H1 (cell line): ENCODE measurements around the gene LYL1. TPM values are rescaled to one million over a fixed set of nuclear protein-coding genes. Genes with fewer than 3 reads are reported as not detected.

Source experiments
- CTCF ChIA-PET: fragments of 300-600 bp; sonication (Branson Sonifier 250); formaldehyde crosslinking; loops from one replicate; lab custom pipeline; 2021; ENCODE audit not compliant: partially characterized antibody; lab: Charles Lee
- POLR2A ChIA-PET: fragments of 300-600 bp; sonication (Branson Sonifier 250); formaldehyde crosslinking; loops from one replicate; lab custom pipeline; 2021; ENCODE audit warnings: inconsistent platforms; ENCODE audit not compliant: partially characterized antibody; lab: Charles Lee
- DNase-seq, 2 experiments: peaks; one replicate each; pipeline versions ENCODE4 v3.0.0 to v3.0.0-alpha.2; 2010 to 2022; ENCODE audit warnings: low spot score in 2 of 2, low read depth in 1 of 2, mixed read lengths in 1 of 2
- FAIRE-seq: peaks from 2 replicates; lab custom pipeline; 2011; peaks lifted over from hg19 to GRCh38; lab: Jason Lieb, UNC
- H2AFZ ChIP-seq: 2 replicates; pipeline ENCODE4 v1.8.1; 2012; ENCODE audit warnings: low read length, inconsistent platforms
- H2AK5ac ChIP-seq: 2 replicates; pipeline ENCODE4 v1.6.1; 2013; ENCODE audit warnings: low read depth, low read length
- H2BK120ac ChIP-seq: replicated peaks from 2 replicates; pipeline ENCODE3; 2013; ENCODE audit warnings: low read depth, low read length, inconsistent platforms
- H2BK12ac ChIP-seq: 2 replicates; pipeline ENCODE4 v1.6.1; 2013; ENCODE audit warnings: low read depth, low read length
- H2BK15ac ChIP-seq: 2 replicates; pipeline ENCODE4 v1.6.1; 2013; ENCODE audit warnings: low read length
- H2BK20ac ChIP-seq: 2 replicates; pipeline ENCODE4 v1.6.1; 2013; ENCODE audit warnings: low read length
- H2BK5ac ChIP-seq: 2 replicates; pipeline ENCODE4 v1.6.1; 2013; ENCODE audit warnings: low read depth, low read length
- H3K14ac ChIP-seq: 2 replicates; pipeline ENCODE4 v1.6.1; 2013; ENCODE audit warnings: inconsistent platforms; ENCODE audit not compliant: insufficient read length
- H3K18ac ChIP-seq: 2 replicates; pipeline ENCODE4 v1.6.1; 2013; ENCODE audit warnings: low read length; ENCODE audit errors: extremely low read depth
- H3K23ac ChIP-seq: 2 replicates; pipeline ENCODE4 v1.6.1; 2013; ENCODE audit warnings: inconsistent platforms; ENCODE audit not compliant: insufficient read length
- H3K23me2 ChIP-seq: 2 replicates; pipeline ENCODE4 v1.6.1; 2013; ENCODE audit warnings: low read depth, low read length
- H3K27ac ChIP-seq: 2 replicates; pipeline ENCODE4 v1.6.1; 2011; ENCODE audit warnings: low read depth, low read length, inconsistent platforms
- H3K27me3 ChIP-seq, 4 experiments: replicated peaks in 1 of 4; 1 replicate in 1 of 4; 2 replicates in 3 of 4; pipeline versions ENCODE4 v1.6.1 to v1.8.1; 2011 to 2013; ENCODE audit warnings: low read length in 3 of 4, mild to moderate bottlenecking in 3 of 4, inconsistent platforms in 2 of 4, mixed read lengths in 2 of 4, moderate library complexity in 1 of 4; ENCODE audit not compliant: control insufficient read depth in 3 of 4, insufficient read depth in 3 of 4; ENCODE audit errors: extremely low read depth in 1 of 4
- H3K36me3 ChIP-seq, 4 experiments: 2 replicates each; pipeline versions ENCODE4 v1.6.1 to v1.8.1; 2011 to 2013; ENCODE audit warnings: mild to moderate bottlenecking in 4 of 4, low read length in 3 of 4, moderate library complexity in 2 of 4, control low read depth in 1 of 4, inconsistent platforms in 1 of 4; ENCODE audit not compliant: insufficient read depth in 4 of 4, control insufficient read depth in 2 of 4
- H3K4ac ChIP-seq: replicated peaks from 2 replicates; pipeline ENCODE3; 2013; ENCODE audit warnings: low read length, low read depth, mixed read lengths, inconsistent platforms; ENCODE audit not compliant: insufficient read length
- H3K4me1 ChIP-seq, 4 experiments: replicated peaks in 1 of 4; 1 replicate in 1 of 4; 2 replicates in 3 of 4; pipeline versions ENCODE4 v1.6.1 to v1.8.1; 2011 to 2013; ENCODE audit warnings: low read length in 3 of 4, inconsistent platforms in 2 of 4, mixed read lengths in 1 of 4; ENCODE audit not compliant: insufficient read depth in 4 of 4, control insufficient read depth in 3 of 4
- H3K4me2 ChIP-seq, 2 experiments: 2 replicates each; pipeline versions ENCODE4 v1.6.1 to v1.8.1; 2011 to 2013; ENCODE audit warnings: low read depth in 2 of 2, low read length in 2 of 2, control low read depth in 1 of 2, inconsistent platforms in 1 of 2, mild to moderate bottlenecking in 1 of 2; ENCODE audit not compliant: insufficient read depth in 1 of 2
- H3K4me3 ChIP-seq, 4 experiments: fragments of 200-600, 300-600 bp in 1 of 4; sonication (generic), shearing (Covaris generic), sonication (Bioruptor Twin) in 1 of 4; 2 replicates each; pipeline versions ENCODE4 v1.5.1 to v1.8.1; 2011 to 2016; ENCODE audit warnings: low read length in 4 of 4, low read depth in 3 of 4, control low read depth in 2 of 4, inconsistent platforms in 2 of 4, mild to moderate bottlenecking in 2 of 4, mixed read lengths in 1 of 4, moderate library complexity in 1 of 4; ENCODE audit not compliant: insufficient read depth in 2 of 4; ENCODE audit errors: extremely low read depth in 1 of 4
- H3K56ac ChIP-seq: replicated peaks from 2 replicates; pipeline ENCODE3; 2013; ENCODE audit warnings: low read depth, mild to moderate bottlenecking, mixed read lengths, low read length, inconsistent platforms; ENCODE audit not compliant: insufficient read length
- H3K79me1 ChIP-seq: 2 replicates; pipeline ENCODE4 v1.6.1; 2013; ENCODE audit warnings: low read depth, low read length, control low read depth
- H3K79me2 ChIP-seq, 2 experiments: 2 replicates each; pipeline versions ENCODE4 v1.6.1 to v1.8.1; 2012 to 2013; ENCODE audit warnings: low read length in 2 of 2, mild to moderate bottlenecking in 2 of 2, inconsistent platforms in 1 of 2; ENCODE audit not compliant: insufficient read depth in 2 of 2, control insufficient read depth in 1 of 2
- H3K9ac ChIP-seq, 4 experiments: replicated peaks in 1 of 4; 1 replicate in 1 of 4; 2 replicates in 3 of 4; pipeline versions ENCODE4 v1.6.1 to v1.8.1; 2011 to 2013; ENCODE audit warnings: low read depth in 3 of 4, low read length in 3 of 4, control low read depth in 2 of 4, mild to moderate bottlenecking in 2 of 4, moderate library complexity in 2 of 4, inconsistent platforms in 1 of 4; ENCODE audit errors: extremely low read depth in 1 of 4
- H3K9me3 ChIP-seq, 2 experiments: 2 replicates each; pipeline versions ENCODE4 v1.6.1 to v1.8.1; 2012 to 2013; ENCODE audit warnings: mild to moderate bottlenecking in 2 of 2, moderate library complexity in 2 of 2, control low read depth in 1 of 2, inconsistent platforms in 1 of 2, low read depth in 1 of 2, low read length in 1 of 2, mixed read lengths in 1 of 2; ENCODE audit not compliant: insufficient read depth in 2 of 2
- H4K20me1 ChIP-seq, 2 experiments: replicated peaks in 1 of 2; 2 replicates each; pipeline versions ENCODE3 to v1.8.1; 2011 to 2013; ENCODE audit warnings: inconsistent platforms in 2 of 2, low read length in 2 of 2, mild to moderate bottlenecking in 1 of 2; ENCODE audit not compliant: insufficient read depth in 2 of 2, control insufficient read depth in 1 of 2
- H4K5ac ChIP-seq: 2 replicates; pipeline ENCODE4 v1.6.1; 2013; ENCODE audit warnings: low read length, low read depth, mixed read lengths, inconsistent platforms; ENCODE audit not compliant: insufficient read length
- H4K8ac ChIP-seq: 2 replicates; pipeline ENCODE4 v1.8.0; 2013; ENCODE audit warnings: mild to moderate bottlenecking, moderate library complexity, low read length, inconsistent platforms; ENCODE audit not compliant: insufficient read depth; ENCODE audit errors: extremely low read depth
- H4K91ac ChIP-seq: replicated peaks from 2 replicates; pipeline ENCODE3; 2013; ENCODE audit warnings: low read length, mixed read lengths, inconsistent platforms; ENCODE audit not compliant: insufficient read length
- CEBPB ChIP-seq: IDR thresholded peaks from 2 replicates; pipeline ENCODE4 v1.6.1; 2012; ENCODE audit warnings: low read depth, low read length
- CHD1 ChIP-seq: IDR thresholded peaks from 2 replicates; pipeline ENCODE4 v1.6.1; 2012; ENCODE audit warnings: low read depth, low read length, improper control_type of control experiment
- CHD2 ChIP-seq: IDR thresholded peaks from 2 replicates; pipeline ENCODE4 v1.6.1; 2012; ENCODE audit warnings: low read length, improper control_type of control experiment
- EP300 ChIP-seq, 2 experiments: IDR thresholded peaks; 1 replicate in 1 of 2; 2 replicates in 1 of 2; pipeline ENCODE4 v1.6.1; 2011 to 2012; ENCODE audit warnings: low read depth in 2 of 2, low read length in 2 of 2, mild to moderate bottlenecking in 2 of 2, borderline replicate concordance in 1 of 2, inconsistent platforms in 1 of 2, moderate library complexity in 1 of 2
- GABPA ChIP-seq: IDR thresholded peaks from 2 replicates; pipeline ENCODE4 v1.6.1; 2011; ENCODE audit warnings: mild to moderate bottlenecking, low read length, moderate library complexity, borderline replicate concordance; ENCODE audit not compliant: insufficient read depth
- HDAC2 ChIP-seq, 2 experiments: fragments of 300-600 bp in 1 of 2; sonication (generic) in 1 of 2; IDR thresholded peaks; 2 replicates each; pipeline ENCODE4 v1.6.1; 2011 to 2012; ENCODE audit warnings: low read depth in 2 of 2, low read length in 2 of 2, mild to moderate bottlenecking in 2 of 2, moderate library complexity in 2 of 2, borderline replicate concordance in 1 of 2, inconsistent platforms in 1 of 2
- NRF1 ChIP-seq: IDR thresholded peaks from 2 replicates; pipeline ENCODE4 v1.6.1; 2011; ENCODE audit warnings: mild to moderate bottlenecking, low read depth, low read length, improper control_type of control experiment
- POLR2A ChIP-seq, 2 experiments: IDR thresholded peaks; 1 replicate in 1 of 2; 2 replicates in 1 of 2; pipeline ENCODE4 v1.6.1; 2011; ENCODE audit warnings: low read depth in 2 of 2, low read length in 2 of 2, mild to moderate bottlenecking in 2 of 2; ENCODE audit errors: control extremely low read depth in 1 of 2
- POU5F1 ChIP-seq: IDR thresholded peaks from 2 replicates; pipeline ENCODE4 v1.6.1; 2011; ENCODE audit warnings: low read depth, mild to moderate bottlenecking, low read length, moderate library complexity
- RFX5 ChIP-seq: IDR thresholded peaks from 2 replicates; pipeline ENCODE4 v1.6.1; 2011; ENCODE audit warnings: low read depth, low read length, improper control_type of control experiment, borderline replicate concordance
- SIN3A ChIP-seq, 2 experiments: IDR thresholded peaks in 1 of 2; conservative IDR thresholded peaks in 1 of 2; 2 replicates each; pipeline ENCODE4 v1.6.1; 2011 to 2012; ENCODE audit warnings: low read length in 2 of 2, improper control_type of control experiment in 1 of 2, low read depth in 1 of 2, mild to moderate bottlenecking in 1 of 2
- SIX5 ChIP-seq: IDR thresholded peaks from 2 replicates; pipeline ENCODE4 v1.6.1; 2011; ENCODE audit warnings: mild to moderate bottlenecking, low read depth, low read length
- YY1 ChIP-seq: IDR thresholded peaks from 2 replicates; pipeline ENCODE4 v1.6.1; 2011; ENCODE audit warnings: low read depth, mild to moderate bottlenecking, low read length
- WGBS, 2 experiments: shearing (Covaris generic) in 1 of 2; methylation state at CpG; one replicate each; pipeline versions ENCODE4 v1.1.6 to v1.1.7; 2013 to 2015; ENCODE audit warnings: low lambda C conversion rate in 2 of 2, mixed read lengths in 2 of 2, inconsistent platforms in 1 of 2, low coverage in 1 of 2, missing lambda C conversion rate in 1 of 2; ENCODE audit not compliant: insufficient replicate concordance in 2 of 2, insufficient coverage in 1 of 2, insufficient read length in 1 of 2; ENCODE audit errors: extremely low coverage in 1 of 2, missing lambda C conversion rate in 1 of 2; 5-methylcytosine and 5-hydroxymethylcytosine counted together
- polyA plus RNA-seq, 7 experiments: library from polyadenylated mRNA; depleted of rRNA in 3 of 7; stranded (reverse) in 5 of 7; unstranded in 2 of 7; fragments of >200 nt in 5 of 7; fragments of 200-250 nt in 2 of 7; gene quantifications; 1 replicate in 5 of 7; 2 replicates in 1 of 7; 4 replicates in 1 of 7; pipeline versions ENCODE4 v1.2.1 to v1.2.3, GENCODE V29; 2011 to 2013; ENCODE audit warnings: missing spikeins in 2 of 7, mixed read lengths in 2 of 7
- total RNA-seq: library from RNA; stranded (reverse); fragmentation: NEBNext Ultra II Directional; extraction: Animal tissue kit (Norgen Biotek cat#: 25700); gene quantifications from 2 replicates; pipeline ENCODE4 v1.2.1, GENCODE V29; 2021

The LYL1 gene
- total and polyA plus RNA-seq, 2 of the 8 experiments (the other 6 are each of a cell fraction or from before 2014, with no cell fraction given): 0.58 to 0.76 TPM

DNA sequence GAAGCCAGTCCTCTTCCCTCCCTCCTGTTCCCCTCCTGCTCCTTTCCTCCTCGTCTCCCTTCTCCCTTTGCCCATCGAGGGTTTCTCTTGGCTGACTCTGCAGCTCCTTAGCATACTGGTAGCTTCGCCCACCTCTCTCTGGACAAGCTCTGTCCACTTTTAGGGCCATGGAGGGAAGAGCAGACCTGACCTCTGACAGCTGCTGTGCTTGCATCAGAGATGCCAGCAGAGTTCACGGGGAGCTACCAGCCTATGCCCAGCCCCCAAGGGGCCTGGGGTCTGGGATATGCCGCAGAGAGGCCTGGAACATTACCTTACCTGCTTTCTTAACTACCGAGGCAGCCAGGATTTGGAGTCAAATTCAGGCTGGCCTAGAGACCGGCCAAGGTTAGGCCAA is 19.7 kb downstream of the LYL1 start:
- Histone ChIP-seq H4K20me1 (no peaks in the 10 kb centered on the region), H3K79me1 (no peaks in the 10 kb centered on the region), H3K4ac (no peak overlapping the region), H3K9ac (no peak overlapping the region), H3K4me2 (peak overlapping the region; percentile 5 to 27; a peak in 2 of 4 replicates), H2BK15ac (0 out of 2 replicates have a peak overlapping the region, but pooled peaks have one; percentile 9), H2BK120ac (no peak overlapping the region), H4K8ac (no peak overlapping the region), H3K4me3 (no peak overlapping the region), H3K27ac (no peak overlapping the region), H3K27me3 (peaks cover 0 to 16% (median 7%) of the 10 kb centered on the region in 4 experiments; a peak in 3 of 7 replicates), H4K5ac (no peak overlapping the region), H3K9me3 (no peaks in the 10 kb centered on the region), H3K18ac (peak overlapping the region; percentile 19; the same call in 1 of the 2 replicates), H2BK20ac (no peak overlapping the region), H3K23ac (no peak overlapping the region), H2AFZ (peak overlapping the region; percentile 68; the same call in 1 of the 2 replicates), H3K14ac (no peak overlapping the region), H2BK5ac (peak overlapping the region; percentile 68), H3K4me1 (peaks cover 7 to 23% (median 14%) of the 10 kb centered on the region in 4 experiments), H2BK12ac (peak overlapping the region; percentile 62; the same call in 1 of the 2 replicates), H3K23me2 (no peaks in the 10 kb centered on the region), H3K79me2 (no peaks in the 10 kb centered on the region), H2AK5ac (no peak overlapping the region), H3K36me3 (no peaks in the 10 kb centered on the region), H4K91ac (no peak overlapping the region), H3K56ac (no peak overlapping the region)
- 66% methylated on average over 7 of the region's 7 CpGs; no CpG with 5 or more reads in 1 of the 2 experiments for WGBS, 2 experiments
- FAIRE-seq: no peak
- POLR2A ChIA-PET: interaction anchor here (0.6 to 2.0 kb wide), 4 partner anchors 9 to 126 kb away, joined by 3 to 8 read pairs (median 4); partner anchors contain the start of gene GADD45GIP1
- CTCF ChIA-PET: interaction anchor here (1.4 to 48.8 kb wide), 9 partner anchors 10 to 118 kb away, joined by 4 to 1145 read pairs (median 9); no protein-coding TSS in a partner anchor
- DNase-seq: no peak
- no peak for TF ChIP-seq POU5F1
- no peak for TF ChIP-seq SIX5
- TF ChIP-seq SIN3A (conservative IDR thresholded peaks at IDR 0.05 in 1 of 2, IDR thresholded peaks at IDR 0.05 in 1 of 2; ENCODE audit: low read depth in 1 of 2, low read length in 2 of 2): no peak
- TF ChIP-seq RFX5: no peak
- no peak for TF ChIP-seq YY1
- TF ChIP-seq EP300 (IDR thresholded peaks at IDR 0.05; ENCODE audit: borderline replicate concordance in 1 of 2, low read depth in 2 of 2, low read length in 2 of 2): no peak
- no peak for TF ChIP-seq CEBPB
- TF ChIP-seq HDAC2 (IDR thresholded peaks at IDR 0.05; ENCODE audit: borderline replicate concordance in 1 of 2, low read depth in 2 of 2, low read length in 2 of 2): no peak
- no peak for TF ChIP-seq GABPA
- TF ChIP-seq CHD2: no peak
- TF ChIP-seq POLR2A (IDR thresholded peaks at IDR 0.05; ENCODE audit: control extremely low read depth in 1 of 2, low read depth in 2 of 2, low read length in 2 of 2): no peak
- no peak for TF ChIP-seq NRF1
- TF ChIP-seq CHD1: no peak
